ENCODE data around the gene CTPS1.

DNA sequence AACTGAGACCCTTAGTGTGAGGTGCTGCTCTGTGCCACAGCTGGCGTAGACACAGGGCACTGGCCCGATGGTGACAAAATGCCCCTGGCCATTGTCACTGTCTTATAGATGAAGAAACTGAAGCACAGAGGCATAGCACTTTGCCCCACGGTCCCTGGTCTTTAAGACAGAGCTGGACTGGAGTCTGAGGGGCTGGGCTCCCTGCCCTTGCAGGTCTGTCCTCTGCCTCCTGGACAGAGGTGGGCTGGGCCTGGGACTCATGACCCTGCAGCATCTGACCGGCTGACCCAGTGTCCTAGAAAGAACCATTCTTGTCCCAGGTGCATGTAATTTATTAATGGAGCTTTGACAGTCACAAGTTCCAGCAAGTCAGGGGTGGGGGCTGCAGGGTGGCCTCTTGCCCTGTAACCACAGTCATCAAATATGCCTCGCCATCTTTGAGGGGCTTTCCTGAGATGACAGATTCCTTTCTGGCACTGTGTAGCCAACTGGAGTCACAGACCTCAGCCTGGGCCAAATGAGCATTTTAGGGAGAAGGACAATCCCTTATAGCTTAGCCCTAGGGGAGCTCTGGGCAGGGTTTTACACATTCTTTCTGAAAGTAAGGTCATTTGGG lies 35.9 kb downstream of the CTPS1 start:
- TF ChIP-seq CTCF (IDR thresholded peaks at IDR 0.05; ENCODE audit: insufficient read depth, low read length) (no peak), POLR2AphosphoS5 (IDR thresholded peaks at IDR 0.05; ENCODE audit: low read depth) (no peak), GABPA (IDR thresholded peaks at IDR 0.05; ENCODE audit: low read depth) (no peak), SPI1 (IDR thresholded peaks at IDR 0.05; ENCODE audit: borderline replicate concordance, low read depth) (no peak)
- TF ChIP-seq, protein P1, sequence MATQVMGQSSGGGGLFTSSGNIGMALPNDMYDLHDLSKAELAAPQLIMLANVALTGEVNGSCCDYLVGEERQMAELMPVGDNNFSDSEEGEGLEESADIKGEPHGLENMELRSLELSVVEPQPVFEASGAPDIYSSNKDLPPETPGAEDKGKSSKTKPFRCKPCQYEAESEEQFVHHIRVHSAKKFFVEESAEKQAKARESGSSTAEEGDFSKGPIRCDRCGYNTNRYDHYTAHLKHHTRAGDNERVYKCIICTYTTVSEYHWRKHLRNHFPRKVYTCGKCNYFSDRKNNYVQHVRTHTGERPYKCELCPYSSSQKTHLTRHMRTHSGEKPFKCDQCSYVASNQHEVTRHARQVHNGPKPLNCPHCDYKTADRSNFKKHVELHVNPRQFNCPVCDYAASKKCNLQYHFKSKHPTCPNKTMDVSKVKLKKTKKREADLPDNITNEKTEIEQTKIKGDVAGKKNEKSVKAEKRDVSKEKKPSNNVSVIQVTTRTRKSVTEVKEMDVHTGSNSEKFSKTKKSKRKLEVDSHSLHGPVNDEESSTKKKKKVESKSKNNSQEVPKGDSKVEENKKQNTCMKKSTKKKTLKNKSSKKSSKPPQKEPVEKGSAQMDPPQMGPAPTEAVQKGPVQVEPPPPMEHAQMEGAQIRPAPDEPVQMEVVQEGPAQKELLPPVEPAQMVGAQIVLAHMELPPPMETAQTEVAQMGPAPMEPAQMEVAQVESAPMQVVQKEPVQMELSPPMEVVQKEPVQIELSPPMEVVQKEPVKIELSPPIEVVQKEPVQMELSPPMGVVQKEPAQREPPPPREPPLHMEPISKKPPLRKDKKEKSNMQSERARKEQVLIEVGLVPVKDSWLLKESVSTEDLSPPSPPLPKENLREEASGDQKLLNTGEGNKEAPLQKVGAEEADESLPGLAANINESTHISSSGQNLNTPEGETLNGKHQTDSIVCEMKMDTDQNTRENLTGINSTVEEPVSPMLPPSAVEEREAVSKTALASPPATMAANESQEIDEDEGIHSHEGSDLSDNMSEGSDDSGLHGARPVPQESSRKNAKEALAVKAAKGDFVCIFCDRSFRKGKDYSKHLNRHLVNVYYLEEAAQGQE (IDR thresholded peaks at IDR 0.05; ENCODE audit: insufficient replicate concordance, low read depth): no peak

Data from HL-60 (cell line).